Neural progenitor cell (in vitro differentiated cells): ENCODE results near the gene MMP25. TPM values are rescaled to one million over a fixed set of nuclear protein-coding genes. Genes with fewer than 3 reads are reported as not detected.

ENCODE experiments used
- DNase-seq: peaks from one replicate; pipeline ENCODE4 v3.0.0-alpha.2; 2016; ENCODE audit warnings: low spot score
- H2AFZ ChIP-seq: fragments of 200-600 bp; sonication (generic); replicated peaks from 2 replicates; pipeline ENCODE4 v1.6.1; 2016; ENCODE audit warnings: antibody characterized with exemption
- H3F3A ChIP-seq: fragments of 200-600 bp; sonication (generic); 2 replicates; pipeline ENCODE4 v1.6.1; 2016; ENCODE audit warnings: antibody characterized with exemption, low read depth
- H3K27ac ChIP-seq: fragments of 200-600 bp; sonication (generic); 2 replicates; pipeline ENCODE4 v1.5.1; 2016; ENCODE audit warnings: mild to moderate bottlenecking
- H3K27me3 ChIP-seq: fragments of 200-600 bp; sonication (generic); 2 replicates; pipeline ENCODE4 v1.6.1; 2016; ENCODE audit warnings: mild to moderate bottlenecking, moderate library complexity
- H3K36me3 ChIP-seq: fragments of 200-600 bp; sonication (generic); 2 replicates; pipeline ENCODE4 v1.5.1; 2016
- H3K4me1 ChIP-seq: fragments of 200-600 bp; sonication (generic); 2 replicates; pipeline ENCODE4 v1.6.1; 2016; ENCODE audit warnings: mixed run types
- H3K4me2 ChIP-seq: fragments of 200-600 bp; sonication (generic); 2 replicates; pipeline ENCODE4 v1.6.1; 2016
- H3K4me3 ChIP-seq: fragments of 200-600 bp; sonication (generic); 2 replicates; pipeline ENCODE4 v1.5.1; 2016
- H3K79me2 ChIP-seq: fragments of 200-600 bp; sonication (generic); 2 replicates; pipeline ENCODE4 v1.6.1; 2016; ENCODE audit warnings: low read depth
- H3K9ac ChIP-seq: fragments of 200-600 bp; sonication (generic); 2 replicates; pipeline ENCODE4 v1.6.1; 2016
- H3K9me3 ChIP-seq: fragments of 200-600 bp; sonication (generic); 2 replicates; pipeline ENCODE4 v1.5.1; 2016; ENCODE audit warnings: low read depth
- H4K20me1 ChIP-seq: fragments of 200-600 bp; sonication (generic); 2 replicates; pipeline ENCODE4 v1.6.1; 2016; ENCODE audit warnings: low read depth
- H3K27ac Mint-ChIP-seq: 3 replicates; pipeline ENCODE4 v1.8.0; 2021; ENCODE audit warnings: mixed read lengths
- H3K27me3 Mint-ChIP-seq: 2 replicates; pipeline ENCODE4 v1.8.0; 2022; ENCODE audit warnings: low read depth, mild to moderate bottlenecking, inconsistent platforms, moderate library complexity, mixed read lengths; ENCODE audit not compliant: insufficient read depth
- H3K36me3 Mint-ChIP-seq: 3 replicates; pipeline ENCODE4 v1.8.0; 2021; ENCODE audit warnings: mixed read lengths
- H3K4me1 Mint-ChIP-seq: 3 replicates; pipeline ENCODE4 v1.8.0; 2021; ENCODE audit warnings: mixed read lengths
- H3K4me3 Mint-ChIP-seq: 3 replicates; pipeline ENCODE4 v1.8.0; 2021; ENCODE audit warnings: mild to moderate bottlenecking, moderate library complexity, mixed read lengths
- H3K9me3 Mint-ChIP-seq: 3 replicates; pipeline ENCODE4 v1.8.0; 2020; ENCODE audit warnings: mixed read lengths
- EZH2 ChIP-seq: fragments of 200-600 bp; sonication (generic); IDR thresholded peaks from 2 replicates; pipeline ENCODE4 v1.6.1; 2017; ENCODE audit warnings: antibody characterized with exemption, mild to moderate bottlenecking, moderate library complexity
- EZH2phosphoT487 ChIP-seq: fragments of 200-600 bp; sonication (generic); IDR thresholded peaks from 2 replicates; pipeline ENCODE4 v1.6.1; 2017; ENCODE audit warnings: antibody characterized with exemption
- total RNA-seq: library from RNA; depleted of rRNA; stranded (reverse); fragments of >200 nt; gene quantifications from 2 replicates; pipeline ENCODE4 v1.2.3, GENCODE V29; 2015; ENCODE audit warnings: low replicate concordance
- TF ChIP-seq, protein P1 (sequence below): fragments of 200-600 bp; sonication (generic); IDR thresholded peaks from 2 replicates; pipeline ENCODE4 v1.5.1; 2017; ENCODE audit warnings: antibody characterized with exemption, mild to moderate bottlenecking

The MMP25 gene
- total RNA-seq, 1 donor from 2014 or later = 0.58 TPM

DNA sequence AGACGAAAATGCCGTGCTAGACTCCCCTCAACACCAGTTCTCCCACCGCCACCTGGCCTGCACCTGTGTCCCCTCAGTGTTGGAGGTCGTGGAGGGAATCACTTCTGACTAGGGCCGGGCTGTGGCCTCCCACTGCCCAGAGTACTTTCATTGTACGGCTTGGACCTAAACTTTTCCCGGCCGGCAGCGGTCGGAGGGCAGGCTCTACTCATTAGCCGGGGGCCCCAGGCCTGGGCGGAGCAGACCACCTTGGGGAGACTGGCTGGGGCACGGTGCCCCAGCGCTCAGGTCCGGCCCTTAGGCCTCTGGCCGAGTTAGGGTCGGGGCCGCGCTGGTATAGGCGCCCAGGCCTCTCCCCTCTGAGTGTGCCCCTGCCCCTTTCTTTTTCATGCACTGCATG is 29.0 kb upstream of the MMP25 start:
- peaks cover 2% of the 10 kb centered on the region for H3K36me3 Mint-ChIP-seq
- peaks cover 46% of the 10 kb centered on the region for H3K4me1 Mint-ChIP-seq
- no peak for TF ChIP-seq EZH2phosphoT487
- TF ChIP-seq EZH2 = no peak
- TF ChIP-seq, protein P1, sequence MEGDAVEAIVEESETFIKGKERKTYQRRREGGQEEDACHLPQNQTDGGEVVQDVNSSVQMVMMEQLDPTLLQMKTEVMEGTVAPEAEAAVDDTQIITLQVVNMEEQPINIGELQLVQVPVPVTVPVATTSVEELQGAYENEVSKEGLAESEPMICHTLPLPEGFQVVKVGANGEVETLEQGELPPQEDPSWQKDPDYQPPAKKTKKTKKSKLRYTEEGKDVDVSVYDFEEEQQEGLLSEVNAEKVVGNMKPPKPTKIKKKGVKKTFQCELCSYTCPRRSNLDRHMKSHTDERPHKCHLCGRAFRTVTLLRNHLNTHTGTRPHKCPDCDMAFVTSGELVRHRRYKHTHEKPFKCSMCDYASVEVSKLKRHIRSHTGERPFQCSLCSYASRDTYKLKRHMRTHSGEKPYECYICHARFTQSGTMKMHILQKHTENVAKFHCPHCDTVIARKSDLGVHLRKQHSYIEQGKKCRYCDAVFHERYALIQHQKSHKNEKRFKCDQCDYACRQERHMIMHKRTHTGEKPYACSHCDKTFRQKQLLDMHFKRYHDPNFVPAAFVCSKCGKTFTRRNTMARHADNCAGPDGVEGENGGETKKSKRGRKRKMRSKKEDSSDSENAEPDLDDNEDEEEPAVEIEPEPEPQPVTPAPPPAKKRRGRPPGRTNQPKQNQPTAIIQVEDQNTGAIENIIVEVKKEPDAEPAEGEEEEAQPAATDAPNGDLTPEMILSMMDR = no peak
- peaks cover 58% of the 10 kb centered on the region for H4K20me1 ChIP-seq
- peaks cover 47% of the 10 kb centered on the region for H3K27me3 ChIP-seq
- no peaks in the 10 kb centered on the region for H3K9me3 ChIP-seq
- H3K9me3 Mint-ChIP-seq = no peaks in the 10 kb centered on the region
- peak overlapping the region; percentile 30 for H3K9ac ChIP-seq
- H3K4me2 ChIP-seq = peak overlapping the region; percentile 89
- H3K79me2 ChIP-seq = peaks cover 22% of the 10 kb centered on the region
- peaks cover 34% of the 10 kb centered on the region for H3K27me3 Mint-ChIP-seq
- H3K36me3 ChIP-seq = no peaks in the 10 kb centered on the region
- H3K27ac ChIP-seq = no peak overlapping the region
- H2AFZ ChIP-seq = no peak overlapping the region
- H3K4me3 Mint-ChIP-seq = peak overlapping the region; percentile 75
- H3K27ac Mint-ChIP-seq = no peak overlapping the region
- peak; percentile 58 for DNase-seq
- H3F3A ChIP-seq = peaks cover 59% of the 10 kb centered on the region
- H3K4me3 ChIP-seq = peak overlapping the region; percentile 91
- H3K4me1 ChIP-seq = peaks cover 18% of the 10 kb centered on the region

DNA sequence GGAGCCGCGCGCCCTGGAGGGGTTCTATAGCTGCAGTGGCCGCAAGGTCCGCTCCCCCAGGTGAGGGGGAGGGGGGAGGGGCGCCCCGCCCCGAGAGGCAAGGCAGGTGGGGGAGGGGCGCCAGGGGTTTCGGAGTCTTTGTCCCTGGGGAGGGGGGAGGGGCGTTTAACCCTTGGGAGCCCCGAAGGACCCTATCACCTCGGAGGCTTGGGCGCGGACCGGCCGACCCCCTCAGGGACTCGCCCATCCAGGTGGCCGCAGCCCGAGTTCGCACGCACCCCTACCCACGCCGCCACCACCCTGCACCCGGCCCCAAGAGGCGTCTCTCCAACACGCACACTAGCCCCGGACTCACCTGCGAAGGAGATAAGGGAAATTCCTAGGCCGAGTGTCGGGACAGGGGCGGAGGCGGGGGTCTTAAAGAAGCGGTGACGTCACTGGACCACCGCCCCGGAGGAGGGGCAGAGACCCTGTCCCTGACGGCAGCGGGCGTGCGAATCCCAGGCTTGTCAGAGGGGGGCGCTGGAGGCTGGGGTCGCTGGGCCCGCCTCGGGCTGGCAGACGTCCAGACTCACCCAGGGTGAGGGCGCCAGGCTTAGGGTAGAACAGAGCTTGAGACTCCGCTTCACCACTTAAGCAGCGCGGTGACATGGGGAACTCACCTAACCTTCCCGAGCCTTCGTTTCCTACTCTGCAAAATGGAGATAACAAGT is 28.4 kb upstream of the MMP25 start, which contains the start of gene CLDN6:
TSS of gene CLDN6 (minus strand) at position 390 of the 713 bp plus-strand sequence. CDS start 2,162 bp downstream, outside the sequence.
- H3K4me1 Mint-ChIP-seq = peaks cover 49% of the 10 kb centered on the region
- Histone ChIP-seq H3K4me3 (peak within 1 kb of the TSS; percentile 91), H3K9me3 (no peaks in the 10 kb centered on the region), H3F3A (peaks cover 65% of the 10 kb centered on the region), H3K4me2 (peak within 1 kb of the TSS; percentile 89), H3K36me3 (no peaks in the 10 kb centered on the region), H2AFZ (no peak within 1 kb of the TSS), H3K27me3 (peaks cover 41% of the 10 kb centered on the region), H3K27ac (no peak within 1 kb of the TSS), H3K4me1 (peaks cover 18% of the 10 kb centered on the region), H3K79me2 (peaks cover 22% of the 10 kb centered on the region), H4K20me1 (peaks cover 62% of the 10 kb centered on the region), H3K9ac (peak within 1 kb of the TSS; percentile 30)
- no peak within 1 kb of the TSS for H3K27ac Mint-ChIP-seq
- H3K9me3 Mint-ChIP-seq = no peaks in the 10 kb centered on the region
- H3K36me3 Mint-ChIP-seq = peaks cover 2% of the 10 kb centered on the region
- H3K27me3 Mint-ChIP-seq = peaks cover 38% of the 10 kb centered on the region
- TF ChIP-seq, protein P1 = peak; percentile 78
- no peak for TF ChIP-seq EZH2
- DNase-seq = peak; percentile 96
- H3K4me3 Mint-ChIP-seq = peak within 1 kb of the TSS; percentile 88

DNA sequence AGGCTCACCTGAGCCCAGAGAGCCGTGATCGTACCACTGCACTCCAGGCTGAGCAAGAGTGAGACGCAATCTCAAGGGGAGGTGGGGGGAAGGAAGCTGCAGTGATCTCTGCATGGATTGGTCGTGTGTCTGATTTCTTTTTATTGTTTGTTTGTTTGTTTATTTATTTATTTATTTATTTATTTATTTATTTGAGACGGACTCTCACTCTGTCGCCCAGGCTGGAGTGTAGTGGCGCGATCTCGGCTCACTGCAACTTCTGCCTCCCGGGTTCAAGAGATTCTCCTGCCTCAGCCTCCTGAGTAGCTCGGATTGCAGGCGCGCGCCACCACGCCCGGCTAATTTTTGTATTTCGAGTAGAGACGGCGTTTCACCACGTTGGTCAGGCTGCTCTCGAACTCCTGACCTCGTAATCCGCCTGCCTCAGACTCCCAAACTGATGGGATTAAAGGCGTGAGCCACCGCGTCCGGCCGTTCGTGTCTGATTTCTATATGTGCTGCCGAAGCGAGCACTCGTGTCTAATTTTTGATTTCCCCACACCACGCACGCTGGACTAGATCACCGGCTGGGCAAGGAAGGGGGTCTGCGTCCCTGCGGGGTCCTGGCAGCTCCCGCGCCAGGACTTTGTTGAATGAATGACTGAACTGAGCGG is 26.6 kb upstream of the MMP25 start:
- Histone ChIP-seq H3K36me3 (no peaks in the 10 kb centered on the region), H3K27me3 (peaks cover 26% of the 10 kb centered on the region), H3K9me3 (no peaks in the 10 kb centered on the region), H3F3A (peaks cover 68% of the 10 kb centered on the region), H3K4me3 (peak overlapping the region; percentile 75), H4K20me1 (peaks cover 56% of the 10 kb centered on the region), H3K27ac (no peak overlapping the region), H3K9ac (no peak overlapping the region), H2AFZ (no peak overlapping the region), H3K79me2 (peaks cover 26% of the 10 kb centered on the region), H3K4me2 (peak overlapping the region; percentile 84), H3K4me1 (peaks cover 21% of the 10 kb centered on the region)
- H3K4me3 Mint-ChIP-seq = peak overlapping the region; percentile 90
- H3K4me1 Mint-ChIP-seq = peaks cover 58% of the 10 kb centered on the region
- DNase-seq = no peak
- H3K9me3 Mint-ChIP-seq = no peaks in the 10 kb centered on the region
- TF ChIP-seq, protein P1 = no peak
- TF ChIP-seq EZH2 (no peak), EZH2phosphoT487 (no peak)
- peaks cover 36% of the 10 kb centered on the region for H3K27me3 Mint-ChIP-seq
- peak overlapping the region; percentile 86 for H3K27ac Mint-ChIP-seq
- H3K36me3 Mint-ChIP-seq = peaks cover 5% of the 10 kb centered on the region
